RWPE1 (cell line): ENCODE results near the gene CPED1.

Source experiments
- CTCF ChIA-PET: fragments of 350-600 bp; sonication (Branson Sonifier 250); formaldehyde crosslinking; extraction: SDS; loops from one replicate; lab custom pipeline; 2021; lab: Yijun Ruan, JAX
- POLR2A ChIA-PET: fragments of 400-600 bp; formaldehyde crosslinking; extraction: SDS; loops from one replicate; lab custom pipeline; 2020; ENCODE audit warnings: antibody characterized with exemption; ENCODE audit not compliant: low non-redundant PET; lab: Yijun Ruan, JAX
- DNase-seq: peaks from one replicate; pipeline ENCODE4 v3.0.0; 2012; ENCODE audit warnings: low spot score
- H3K27ac ChIP-seq: fragments of 450-650 bp; 2 replicates; pipeline ENCODE4 v1.5.1; 2017
- CTCF ChIP-seq: fragments of 450-650 bp; conservative IDR thresholded peaks from 2 replicates; pipeline ENCODE4 v1.5.1; 2017; ENCODE audit warnings: low read depth, mild to moderate bottlenecking

CPED1 gene

GRCh38 chr7:121259826-121260225 is 271.3 kb downstream of the CPED1 start:
- TF ChIP-seq CTCF, result no peak
- POLR2A ChIA-PET, result no interaction called here

GRCh38 chr7:121261207-121261884 is 272.8 kb downstream of the CPED1 start:
- POLR2A ChIA-PET, result no interaction called here
- no peak overlapping the region for H3K27ac ChIP-seq
- DNase-seq, result no peak
- TF ChIP-seq CTCF, result no peak
- CTCF ChIA-PET, result no interaction called here

More at GRCh38 chr7:121259826-121260225, 271.3 kb downstream of the CPED1 start:
- CTCF ChIA-PET, result interaction anchor here (0.5 to 0.6 kb wide), 2 partner anchors 104 to 960 kb away, joined by 3 to 5 read pairs; no protein-coding TSS in a partner anchor
- no peak overlapping the region for H3K27ac ChIP-seq
- DNase-seq, result peak; percentile 39

- DNase-seq, result no peak
Measured at GRCh38 chr7:121262221-121262620, 273.7 kb downstream of the CPED1 start.

GRCh38 chr7:121262969-121263368 is 274.5 kb downstream of the CPED1 start:
- ChIA-PET CTCF (interaction anchor here (0.6 kb wide), 2 partner anchors 127 to 732 kb away, joined by 3 to 4 read pairs; no protein-coding TSS in a partner anchor), POLR2A (no interaction called here)
- no peak overlapping the region for H3K27ac ChIP-seq
- no peak for TF ChIP-seq CTCF
- DNase-seq, result no peak

More at GRCh38 chr7:121262221-121262620, 273.7 kb downstream of the CPED1 start:
- CTCF ChIA-PET, result no interaction called here
- TF ChIP-seq CTCF, result no peak
- H3K27ac ChIP-seq, result no peak overlapping the region
- POLR2A ChIA-PET, result no interaction called here

GRCh38 chr7:121266307-121266894 is 277.9 kb downstream of the CPED1 start:
- no peak for DNase-seq
- H3K27ac ChIP-seq, result no peak overlapping the region
- TF ChIP-seq CTCF, result no peak
- POLR2A ChIA-PET, result no interaction called here
- CTCF ChIA-PET, result no interaction called here

- POLR2A ChIA-PET, result no interaction called here
- TF ChIP-seq CTCF, result no peak
- no peak overlapping the region for H3K27ac ChIP-seq
- CTCF ChIA-PET, result no interaction called here
- DNase-seq, result no peak
Measured at GRCh38 chr7:121267612-121268011, 279.1 kb downstream of the CPED1 start.
